ENCODE measurements around the gene EXD3.
"Not testable (repeated sequence)": the region's sequence is repeated elsewhere in the genome, so short reads cannot be mapped to it uniquely, and the experiment has no call there.

The EXD3 gene, protein sequence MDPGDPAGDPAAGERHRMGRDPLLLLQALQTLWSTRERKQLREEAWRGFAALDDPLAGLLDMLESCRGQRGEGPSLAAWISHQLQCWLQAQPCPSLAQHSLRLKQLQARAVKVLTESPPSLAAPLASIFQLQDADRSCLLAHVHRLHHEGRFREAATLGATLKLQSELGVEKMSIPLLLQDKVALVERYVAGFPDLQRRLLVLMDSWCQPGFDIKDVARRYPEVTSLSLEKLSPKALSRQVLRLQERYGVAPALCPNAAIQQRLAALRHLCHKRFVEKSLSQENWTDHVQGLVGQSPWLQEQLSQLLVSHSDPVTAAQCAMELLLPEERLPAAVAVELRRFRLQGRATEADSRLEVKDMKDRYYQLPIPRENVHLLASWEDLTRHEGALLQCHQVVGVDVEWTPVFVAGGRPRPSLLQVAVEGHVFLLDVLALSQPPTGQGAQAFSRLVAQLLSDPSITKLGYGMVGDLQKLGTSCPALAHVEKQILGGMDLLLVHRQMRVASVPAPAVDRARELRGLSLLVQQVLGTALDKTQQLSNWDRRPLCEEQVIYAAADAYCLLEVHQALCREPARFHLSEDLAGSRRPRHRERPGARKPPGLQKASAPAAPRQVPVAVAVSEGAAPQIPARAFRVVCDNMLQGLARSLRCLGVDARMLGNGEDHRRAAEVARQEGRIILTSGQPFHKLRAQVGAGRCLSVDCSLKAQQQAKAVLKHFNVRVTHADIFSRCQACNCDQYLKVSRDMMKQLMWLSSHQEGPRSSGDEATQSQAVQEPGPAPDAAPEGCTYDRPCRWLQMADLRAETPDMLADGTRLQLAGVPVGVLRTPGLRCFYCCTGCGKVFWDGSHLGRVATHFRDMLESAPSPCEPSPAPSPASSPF

DNA sequence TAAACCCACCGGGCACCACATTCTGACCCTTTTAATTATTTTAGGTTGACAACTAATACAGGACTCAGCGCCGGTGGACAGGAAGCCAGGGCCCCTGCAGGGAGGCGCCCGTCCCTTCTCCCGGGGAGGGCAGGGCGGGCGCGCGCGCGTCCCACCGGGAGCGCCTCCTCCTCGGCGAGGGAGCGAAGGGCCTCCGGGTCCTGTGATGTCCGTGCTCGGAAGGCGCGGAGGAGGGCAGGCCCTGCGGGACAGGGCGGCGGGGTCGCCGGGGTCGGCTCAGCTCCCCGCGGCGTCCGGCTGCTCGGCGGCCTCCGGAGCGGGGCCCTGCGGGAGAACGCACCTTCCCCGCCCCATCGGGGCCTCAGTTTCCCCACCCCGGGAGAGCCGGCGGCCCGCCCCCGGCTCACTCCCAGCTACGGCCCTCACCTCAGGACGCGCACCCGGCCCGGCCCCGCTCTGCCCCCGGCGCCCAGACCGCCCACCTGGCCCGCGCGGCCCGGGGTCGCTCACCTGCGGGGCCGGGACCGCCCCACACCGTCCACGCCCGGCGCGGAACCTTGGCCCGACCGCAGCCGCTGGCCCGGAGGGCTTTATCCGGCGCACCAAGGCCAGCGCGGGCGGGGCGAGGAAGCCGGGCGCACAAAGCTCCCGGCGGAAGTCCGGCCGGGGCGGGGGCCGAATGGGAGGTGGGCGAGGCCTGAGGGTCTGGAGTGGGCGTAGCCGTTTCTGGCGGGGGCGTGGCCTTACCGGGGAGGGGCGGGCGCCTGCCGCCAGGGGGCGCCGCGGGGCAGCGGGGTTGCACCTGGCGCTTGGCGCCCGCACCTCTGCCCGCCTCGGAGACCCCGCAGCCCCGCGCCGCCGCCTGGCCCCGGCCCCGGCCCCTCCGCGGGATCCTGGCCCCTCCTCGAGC, at the start of gene EXD3, which contains the start of gene NOXA1:
Gene EXD3 (minus strand): TSS at position 559 of the 910 bp plus-strand sequence. CDS start 27,805 bp downstream, outside the sequence.
Gene NOXA1 (plus strand): TSS at position 790 of the 910 bp plus-strand sequence. CDS start 137 bp downstream, outside the sequence.
- peak within 1 kb of the TSS; percentile 63 for H3K27ac Mint-ChIP-seq

DNA sequence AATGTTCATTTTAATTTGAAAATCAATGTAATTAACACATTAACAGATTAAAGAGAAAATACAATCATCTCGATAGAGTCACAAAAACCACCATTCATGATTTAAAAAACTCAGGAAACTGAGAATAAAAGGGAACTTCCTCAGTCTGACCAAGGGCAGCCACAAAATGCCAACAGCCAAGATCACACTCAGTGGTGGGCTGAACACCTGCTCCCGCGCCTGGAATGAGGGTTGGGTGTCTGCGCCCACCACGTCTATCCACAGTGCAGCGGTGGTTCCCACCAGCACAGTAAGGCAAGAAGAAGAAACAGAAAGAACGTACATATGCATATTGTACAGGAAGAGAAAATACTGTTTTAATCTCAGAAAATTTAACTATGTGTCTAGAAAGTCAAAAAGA, 47.8 kb upstream of the EXD3 start:
- no peak overlapping the region for H3K27ac Mint-ChIP-seq
- peak overlapping the region; percentile 8 for H3K4me3 Mint-ChIP-seq
- peaks cover 7% of the 10 kb centered on the region for H3K36me3 Mint-ChIP-seq (ENCODE audit: low read depth)
- peaks cover 15% of the 10 kb centered on the region for H3K9me3 Mint-ChIP-seq
- peaks cover 9% of the 10 kb centered on the region for H3K27me3 Mint-ChIP-seq
- H3K4me1 Mint-ChIP-seq (ENCODE audit: low read depth) = peaks cover 7% of the 10 kb centered on the region

More for the DNA sequence above, at the start of gene EXD3, which contains the start of gene NOXA1:
- Mint-ChIP-seq H3K4me3 (peak within 1 kb of the TSS; percentile 89), H3K36me3 (ENCODE audit: low read depth) (no peaks in the 10 kb centered on the region), H3K4me1 (ENCODE audit: low read depth) (peaks cover 18% of the 10 kb centered on the region), H3K9me3 (no peaks in the 10 kb centered on the region), H3K27me3 (no peaks in the 10 kb centered on the region)

DNA sequence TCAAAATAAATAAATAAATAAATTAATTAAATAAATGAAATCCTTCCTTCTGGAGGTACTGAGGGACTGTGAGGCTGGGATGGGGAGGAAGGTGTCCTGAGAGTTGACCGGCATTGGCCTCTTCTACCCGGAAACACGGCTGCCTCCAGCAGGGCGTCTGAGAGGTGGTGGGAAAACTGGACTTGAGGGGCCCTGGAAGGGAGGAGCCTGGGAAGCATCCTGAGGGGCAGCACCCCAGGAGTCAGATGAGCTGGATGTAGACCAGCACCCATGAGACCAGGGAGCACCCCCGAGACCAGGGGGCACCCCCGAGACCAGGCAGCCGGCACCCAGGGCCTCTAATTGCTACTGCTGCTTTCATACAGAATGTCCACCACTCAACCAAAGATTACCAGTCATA, 44.9 kb upstream of the EXD3 start:
- Mint-ChIP-seq H3K27ac (no peak overlapping the region), H3K9me3 (peaks cover 2% of the 10 kb centered on the region), H3K27me3 (peaks cover 9% of the 10 kb centered on the region), H3K4me1 (ENCODE audit: low read depth) (peaks cover 7% of the 10 kb centered on the region), H3K36me3 (ENCODE audit: low read depth) (no peaks in the 10 kb centered on the region), H3K4me3 (no peak overlapping the region)

DNA sequence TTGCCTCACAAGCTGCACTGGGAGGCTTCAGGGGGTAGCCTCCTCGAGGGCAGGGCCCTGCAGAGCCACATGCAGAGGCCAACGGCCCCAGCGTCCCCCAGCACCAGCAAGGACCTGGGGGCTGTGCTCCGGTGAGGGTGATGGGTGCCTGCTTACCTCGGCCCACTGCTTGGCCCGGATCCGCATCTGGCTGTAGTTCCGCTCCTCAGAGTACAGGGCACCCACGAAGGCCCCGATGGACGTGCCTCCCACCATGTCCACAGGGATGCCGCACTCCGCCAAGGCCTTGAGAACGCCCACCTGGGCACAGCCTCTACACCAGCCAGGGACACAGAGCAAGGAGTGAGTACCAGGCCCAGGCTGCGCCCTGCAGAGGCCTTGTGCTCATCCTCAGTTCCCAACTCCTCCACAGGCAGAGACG, 44.2 kb upstream of the EXD3 start:
- H3K36me3 Mint-ChIP-seq (ENCODE audit: low read depth) = no peaks in the 10 kb centered on the region
- H3K9me3 Mint-ChIP-seq = no peaks in the 10 kb centered on the region
- H3K27me3 Mint-ChIP-seq = peaks cover 9% of the 10 kb centered on the region
- no peak overlapping the region for H3K27ac Mint-ChIP-seq
- peaks cover 8% of the 10 kb centered on the region for H3K4me1 Mint-ChIP-seq (ENCODE audit: low read depth)
- H3K4me3 Mint-ChIP-seq = no peak overlapping the region

DNA sequence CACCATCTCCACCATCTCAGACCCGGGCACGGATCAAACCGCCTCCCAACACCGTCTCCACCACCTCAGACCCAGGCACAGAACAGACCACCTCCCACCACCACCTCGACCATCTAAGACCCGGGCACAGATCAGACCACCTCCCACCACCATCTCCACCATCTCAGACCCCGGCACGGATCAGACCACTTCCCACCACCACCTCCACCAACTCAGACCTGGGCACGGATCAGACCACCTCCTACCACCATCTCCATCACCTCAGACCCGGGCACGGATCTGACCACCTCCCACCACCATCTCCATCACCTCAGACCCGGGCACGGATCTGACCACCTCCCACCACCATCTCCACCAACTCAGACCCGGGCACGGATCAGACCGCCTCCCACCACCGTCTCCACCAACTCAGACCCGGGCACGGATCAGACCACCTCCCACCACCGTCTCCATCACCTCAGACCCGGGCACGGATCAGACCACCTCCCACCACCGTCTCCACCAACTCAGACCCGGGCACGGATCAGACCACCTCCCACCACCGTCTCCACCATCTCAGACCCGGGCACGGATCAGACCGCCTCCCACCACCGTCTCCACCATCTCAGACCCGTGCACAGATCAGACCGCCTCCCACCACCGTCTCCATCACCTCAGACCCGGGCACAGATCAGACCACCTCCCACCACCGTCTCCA, 43.6 kb upstream of the EXD3 start:
- peaks cover 13% of the 10 kb centered on the region for H3K4me1 Mint-ChIP-seq (ENCODE audit: low read depth)
- not testable (repeated sequence) for H3K36me3 Mint-ChIP-seq (ENCODE audit: low read depth); H3K27ac Mint-ChIP-seq; H3K27me3 Mint-ChIP-seq; H3K9me3 Mint-ChIP-seq; H3K4me3 Mint-ChIP-seq

DNA sequence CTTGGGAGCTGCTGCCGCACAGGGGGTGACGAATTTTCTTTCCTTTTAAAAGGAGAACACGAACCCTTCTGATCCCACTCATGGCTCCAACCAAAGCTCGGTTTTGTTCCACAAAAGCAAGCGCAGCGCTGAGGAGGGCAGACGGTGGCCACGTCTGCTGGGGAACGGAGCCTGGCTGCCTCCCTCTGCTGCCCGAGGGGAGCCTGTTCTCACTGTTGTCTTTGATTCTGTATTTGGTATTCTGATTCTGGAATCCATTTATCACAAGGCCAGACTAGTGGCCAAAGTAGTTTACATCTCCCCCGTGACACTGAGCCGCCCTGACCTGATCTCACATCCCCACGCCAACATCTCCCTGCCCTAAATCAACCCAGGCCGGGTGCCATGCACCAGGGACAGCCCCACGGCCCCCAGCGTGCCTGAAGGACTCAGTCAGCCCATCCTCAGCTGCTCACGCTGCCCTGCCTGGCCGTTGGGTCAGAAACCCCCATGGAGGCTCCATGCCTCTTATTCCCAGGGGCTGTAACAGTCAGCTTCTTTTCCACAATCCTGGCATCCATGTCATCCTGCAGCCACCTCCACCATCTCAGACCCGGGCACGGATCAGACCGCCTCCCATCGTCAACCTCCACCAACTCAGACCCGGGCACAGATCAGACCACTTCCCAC, 42.9 kb upstream of the EXD3 start:
- H3K27me3 Mint-ChIP-seq = peaks cover 9% of the 10 kb centered on the region
- no peak overlapping the region for H3K4me3 Mint-ChIP-seq
- H3K36me3 Mint-ChIP-seq (ENCODE audit: low read depth) = no peaks in the 10 kb centered on the region
- H3K9me3 Mint-ChIP-seq = no peaks in the 10 kb centered on the region
- no peak overlapping the region for H3K27ac Mint-ChIP-seq
- H3K4me1 Mint-ChIP-seq (ENCODE audit: low read depth) = peaks cover 18% of the 10 kb centered on the region

DNA sequence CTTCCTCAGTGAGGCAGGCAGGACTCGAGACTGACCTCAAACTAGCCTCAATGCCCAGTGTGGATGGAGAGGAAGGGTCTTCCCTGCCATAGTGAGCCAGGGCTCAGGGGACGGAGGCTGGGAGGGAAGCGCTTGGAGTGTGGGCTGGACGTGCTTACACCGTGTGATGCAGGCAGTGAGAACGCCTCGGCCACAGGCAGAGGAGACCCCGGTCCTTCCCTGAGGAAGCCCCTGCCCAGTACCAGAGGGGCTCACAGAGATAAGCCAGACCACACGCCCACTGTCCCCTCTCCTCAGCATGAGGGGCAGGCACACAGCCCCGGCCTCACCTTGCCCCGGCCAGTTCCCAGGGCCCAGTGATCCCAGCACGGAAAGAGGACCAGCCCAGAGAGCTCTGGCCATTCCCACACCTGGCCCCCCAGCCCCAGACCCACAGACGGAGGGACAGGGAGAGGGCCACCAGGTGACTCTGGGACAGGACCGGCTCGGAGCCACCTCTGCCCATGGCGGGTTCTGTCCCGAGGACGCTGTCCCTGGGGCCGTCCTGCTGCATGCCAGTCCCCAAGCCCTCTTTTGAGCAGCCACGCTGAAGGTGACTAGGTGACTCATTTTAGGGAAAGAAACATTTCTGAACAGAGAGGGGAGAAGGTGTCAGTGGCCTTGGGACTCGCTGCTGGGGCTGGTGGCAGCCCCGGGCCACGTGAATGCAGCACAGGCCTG, 42.2 kb upstream of the EXD3 start:
- H3K27me3 Mint-ChIP-seq = peaks cover 9% of the 10 kb centered on the region
- H3K4me1 Mint-ChIP-seq (ENCODE audit: low read depth) = peaks cover 13% of the 10 kb centered on the region
- no peak overlapping the region for H3K4me3 Mint-ChIP-seq
- no peaks in the 10 kb centered on the region for H3K36me3 Mint-ChIP-seq (ENCODE audit: low read depth)
- no peaks in the 10 kb centered on the region for H3K9me3 Mint-ChIP-seq
- no peak overlapping the region for H3K27ac Mint-ChIP-seq

DNA sequence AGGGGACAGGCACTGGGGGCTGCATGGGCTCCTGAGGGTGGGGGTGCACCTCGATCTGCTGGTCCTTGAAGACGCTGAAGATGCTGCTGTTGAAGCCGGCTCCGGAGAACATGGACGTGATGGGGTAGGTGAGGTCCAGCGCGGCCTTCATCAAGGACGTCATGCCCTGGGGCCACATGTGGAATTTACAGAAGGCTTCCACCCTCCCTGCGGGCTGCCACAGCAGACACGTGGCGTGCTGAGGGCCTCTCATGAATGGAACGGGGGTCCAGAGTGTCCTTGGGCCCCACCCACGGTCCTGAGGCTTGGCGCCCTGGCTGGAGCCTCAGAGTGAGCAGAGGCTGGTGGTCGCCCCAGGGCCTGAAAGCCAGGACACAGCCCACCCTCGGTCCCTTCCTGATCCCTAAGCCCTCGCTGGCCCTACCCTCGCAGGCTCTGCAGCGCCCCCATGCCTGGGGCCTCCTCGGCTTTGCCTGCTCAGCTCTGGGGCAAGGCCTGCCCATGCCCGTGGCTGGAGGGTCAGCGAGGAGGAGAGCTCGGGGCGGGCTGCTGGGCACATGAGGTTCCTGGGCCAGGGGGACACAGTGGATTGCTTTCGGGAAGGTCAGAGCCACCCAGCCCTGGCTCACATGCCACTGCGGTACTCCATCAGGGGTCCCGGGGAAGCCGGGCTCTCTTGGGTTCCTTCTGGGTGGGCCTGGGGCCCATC, 41.5 kb upstream of the EXD3 start:
- H3K4me3 Mint-ChIP-seq = no peak overlapping the region
- no peaks in the 10 kb centered on the region for H3K9me3 Mint-ChIP-seq
- H3K4me1 Mint-ChIP-seq (ENCODE audit: low read depth) = peaks cover 20% of the 10 kb centered on the region
- H3K27ac Mint-ChIP-seq = no peak overlapping the region
- H3K27me3 Mint-ChIP-seq = peaks cover 6% of the 10 kb centered on the region
- H3K36me3 Mint-ChIP-seq (ENCODE audit: low read depth) = no peaks in the 10 kb centered on the region

DNA sequence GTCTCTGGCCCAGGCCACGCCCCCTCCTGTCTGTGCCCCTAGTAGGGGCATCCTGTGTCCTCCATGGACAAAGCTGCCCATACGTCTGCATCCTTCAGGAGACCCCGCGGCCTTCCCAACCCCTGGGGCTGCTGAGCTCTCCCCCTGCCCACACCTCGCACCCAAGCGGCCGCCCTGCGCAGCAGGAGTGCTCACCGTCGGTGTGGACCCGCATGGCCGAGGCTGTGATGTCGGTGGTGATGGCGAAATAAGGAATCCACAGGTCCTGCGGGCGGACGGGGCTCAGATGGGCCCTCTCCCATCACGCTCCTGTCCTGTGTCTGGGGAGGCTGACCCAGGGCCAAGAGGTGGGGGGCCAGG, 40.9 kb upstream of the EXD3 start:
- Mint-ChIP-seq H3K36me3 (ENCODE audit: low read depth) (no peaks in the 10 kb centered on the region), H3K4me1 (ENCODE audit: low read depth) (peaks cover 22% of the 10 kb centered on the region), H3K4me3 (no peak overlapping the region), H3K27ac (no peak overlapping the region), H3K27me3 (peaks cover under 1% of the 10 kb centered on the region), H3K9me3 (no peaks in the 10 kb centered on the region)

DNA sequence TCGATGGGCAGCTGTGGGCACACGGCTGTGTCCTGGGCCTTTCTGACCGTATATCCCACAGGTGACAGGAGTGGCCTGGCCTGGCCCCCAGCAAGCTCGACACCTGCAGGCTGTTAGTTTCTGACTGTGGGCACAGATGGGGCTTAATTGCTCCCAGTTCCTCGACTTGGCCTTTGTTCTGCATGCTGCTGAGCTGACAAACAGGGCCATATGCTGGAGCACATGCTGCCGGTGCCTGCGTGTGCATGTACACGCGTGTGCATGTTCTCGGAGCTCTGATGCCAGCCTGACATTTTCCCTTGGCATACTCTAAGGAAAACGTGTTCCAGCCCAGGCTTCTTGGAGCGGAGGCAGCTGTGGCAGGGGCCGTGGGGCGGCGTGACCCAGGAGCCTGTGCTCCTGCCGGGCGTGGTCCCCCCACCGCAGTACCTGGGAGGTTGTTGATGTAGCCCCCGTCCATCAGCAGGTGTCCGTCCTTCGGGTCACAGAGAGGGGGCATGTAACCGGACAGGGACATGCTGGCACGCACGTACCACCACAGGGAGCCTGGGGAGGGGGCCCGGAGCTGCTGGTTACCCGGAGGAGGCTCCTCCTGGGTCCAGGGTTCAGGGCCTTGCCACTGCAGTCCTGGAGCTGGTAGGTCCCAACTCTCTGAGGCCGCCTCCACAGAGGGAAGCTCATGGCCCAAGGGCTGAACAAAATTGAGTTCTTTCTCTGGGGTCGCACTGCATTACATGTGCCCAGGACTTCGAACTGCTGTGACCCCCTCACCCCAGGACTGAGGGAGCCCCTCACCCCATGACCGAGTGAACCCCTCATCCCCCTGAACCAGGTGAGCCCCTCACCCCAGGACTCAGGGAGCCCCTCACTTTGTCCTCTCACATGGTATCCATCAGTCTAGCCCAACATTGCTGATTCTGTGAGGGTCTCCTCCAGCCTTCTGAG, 40.3 kb upstream of the EXD3 start:
- H3K27me3 Mint-ChIP-seq = no peaks in the 10 kb centered on the region
- H3K36me3 Mint-ChIP-seq (ENCODE audit: low read depth) = no peaks in the 10 kb centered on the region
- H3K4me3 Mint-ChIP-seq = peak overlapping the region; percentile 60
- no peaks in the 10 kb centered on the region for H3K9me3 Mint-ChIP-seq
- peaks cover 22% of the 10 kb centered on the region for H3K4me1 Mint-ChIP-seq (ENCODE audit: low read depth)
- H3K27ac Mint-ChIP-seq = peak overlapping the region; percentile 61

DNA sequence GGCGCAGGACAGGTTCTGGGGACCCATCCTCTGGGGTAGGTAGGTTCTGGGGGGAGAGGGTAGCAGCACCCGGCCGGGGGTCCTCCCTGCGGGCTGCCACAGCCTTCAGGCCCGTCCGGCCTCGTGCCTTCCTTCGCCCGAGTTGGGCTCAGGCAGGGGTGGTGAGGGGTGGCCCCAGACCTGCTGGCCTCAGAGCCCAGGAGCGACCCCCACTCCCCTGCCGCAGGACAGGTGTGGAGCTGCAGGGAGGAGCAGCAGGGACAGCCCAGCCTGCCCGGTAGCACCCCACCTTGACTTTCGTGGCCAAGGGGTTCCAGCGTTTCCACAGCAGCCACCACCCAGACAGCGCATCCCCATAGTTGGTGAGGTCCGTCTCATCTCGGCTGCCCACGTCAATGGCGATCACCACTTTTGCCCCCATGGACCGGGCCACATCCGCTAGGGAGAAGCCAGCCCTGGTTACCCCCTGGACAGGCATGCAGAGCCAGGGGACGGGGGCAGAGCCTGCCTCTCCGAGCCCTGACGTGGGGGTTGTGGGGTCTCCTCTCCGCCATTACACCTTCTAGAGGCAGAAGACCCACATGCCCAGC, 39.5 kb upstream of the EXD3 start:
- Mint-ChIP-seq H3K4me1 (ENCODE audit: low read depth) (peaks cover 22% of the 10 kb centered on the region), H3K4me3 (peak overlapping the region; percentile 84), H3K9me3 (no peaks in the 10 kb centered on the region), H3K27ac (peak overlapping the region; percentile 61), H3K27me3 (no peaks in the 10 kb centered on the region), H3K36me3 (ENCODE audit: low read depth) (no peaks in the 10 kb centered on the region)
